Mammary epithelial cell (primary cell): ENCODE results near the gene PTN.

Source experiments
- EZH2 ChIP-seq: IDR thresholded peaks from 2 replicates; pipeline ENCODE4 v1.6.1; 2012; ENCODE audit warnings: low read length, inconsistent platforms, borderline replicate concordance
- TF ChIP-seq, protein P1 (sequence below), 2 donors: IDR thresholded peaks in 1 of 2; conservative IDR thresholded peaks in 1 of 2; 2 replicates each; pipeline ENCODE4 v1.5.1; 2011 to 2012; ENCODE audit warnings: inconsistent platforms in 2 of 2, low read length in 2 of 2, mild to moderate bottlenecking in 2 of 2, control low read depth in 1 of 2, low read depth in 1 of 2; ENCODE audit not compliant: insufficient read depth in 1 of 2; ENCODE audit errors: extremely low read depth in 1 of 2

DNA sequence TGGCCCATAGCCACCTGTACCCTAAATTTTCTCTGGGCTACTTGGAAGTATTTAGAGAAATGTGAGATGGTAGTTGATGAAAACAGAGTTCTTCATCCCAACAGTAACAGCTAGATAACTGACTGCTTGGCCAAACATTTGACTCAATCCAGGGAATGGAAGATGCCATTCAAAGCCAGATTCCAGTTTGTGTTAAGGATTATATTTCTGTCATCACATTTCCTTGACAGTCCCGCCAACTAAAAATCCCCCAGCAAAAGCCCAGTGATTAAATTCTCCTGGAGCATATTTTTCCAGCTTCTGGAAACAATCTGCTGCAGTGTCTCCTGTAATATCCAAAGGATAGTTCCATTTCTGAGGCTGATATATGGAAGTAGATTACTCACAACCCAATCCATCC, 45.4 kb upstream of the PTN start:
- TF ChIP-seq EZH2 = no peak
- TF ChIP-seq, protein P1, sequence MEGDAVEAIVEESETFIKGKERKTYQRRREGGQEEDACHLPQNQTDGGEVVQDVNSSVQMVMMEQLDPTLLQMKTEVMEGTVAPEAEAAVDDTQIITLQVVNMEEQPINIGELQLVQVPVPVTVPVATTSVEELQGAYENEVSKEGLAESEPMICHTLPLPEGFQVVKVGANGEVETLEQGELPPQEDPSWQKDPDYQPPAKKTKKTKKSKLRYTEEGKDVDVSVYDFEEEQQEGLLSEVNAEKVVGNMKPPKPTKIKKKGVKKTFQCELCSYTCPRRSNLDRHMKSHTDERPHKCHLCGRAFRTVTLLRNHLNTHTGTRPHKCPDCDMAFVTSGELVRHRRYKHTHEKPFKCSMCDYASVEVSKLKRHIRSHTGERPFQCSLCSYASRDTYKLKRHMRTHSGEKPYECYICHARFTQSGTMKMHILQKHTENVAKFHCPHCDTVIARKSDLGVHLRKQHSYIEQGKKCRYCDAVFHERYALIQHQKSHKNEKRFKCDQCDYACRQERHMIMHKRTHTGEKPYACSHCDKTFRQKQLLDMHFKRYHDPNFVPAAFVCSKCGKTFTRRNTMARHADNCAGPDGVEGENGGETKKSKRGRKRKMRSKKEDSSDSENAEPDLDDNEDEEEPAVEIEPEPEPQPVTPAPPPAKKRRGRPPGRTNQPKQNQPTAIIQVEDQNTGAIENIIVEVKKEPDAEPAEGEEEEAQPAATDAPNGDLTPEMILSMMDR (conservative IDR thresholded peaks at IDR 0.05 in 1 of 2, IDR thresholded peaks at IDR 0.05 in 1 of 2; ENCODE audit: extremely low read depth in 1 of 2, insufficient read depth in 1 of 2, low read depth in 1 of 2, low read length in 2 of 2) = no peak
